ENCODE data around the gene FASLG.
"Not testable (repeated sequence)": the region's sequence is repeated elsewhere in the genome, so short reads cannot be mapped to it uniquely, and the experiment has no call there.

Gene FASLG

DNA sequence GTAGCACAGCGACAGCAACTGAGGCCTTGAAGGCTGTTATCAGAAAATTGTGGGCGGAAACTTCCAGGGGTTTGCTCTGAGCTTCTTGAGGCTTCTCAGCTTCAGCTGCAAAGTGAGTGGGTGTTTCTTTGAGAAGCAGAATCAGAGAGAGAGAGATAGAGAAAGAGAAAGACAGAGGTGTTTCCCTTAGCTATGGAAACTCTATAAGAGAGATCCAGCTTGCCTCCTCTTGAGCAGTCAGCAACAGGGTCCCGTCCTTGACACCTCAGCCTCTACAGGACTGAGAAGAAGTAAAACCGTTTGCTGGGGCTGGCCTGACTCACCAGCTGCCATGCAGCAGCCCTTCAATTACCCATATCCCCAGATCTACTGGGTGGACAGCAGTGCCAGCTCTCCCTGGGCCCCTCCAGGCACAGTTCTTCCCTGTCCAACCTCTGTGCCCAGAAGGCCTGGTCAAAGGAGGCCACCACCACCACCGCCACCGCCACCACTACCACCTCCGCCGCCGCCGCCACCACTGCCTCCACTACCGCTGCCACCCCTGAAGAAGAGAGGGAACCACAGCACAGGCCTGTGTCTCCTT lies at the start of gene FASLG:
Gene FASLG, plus strand, starts transcription at position 233 of the 583 bp plus-strand sequence. Its CDS starts 99 bp downstream, at position 332.
- DNase-seq (ENCODE audit: low read depth), result no peak

- no peak for DNase-seq (ENCODE audit: low read depth)
Observed at GRCh38 chr1:172609528-172609927, 49.4 kb upstream of the FASLG start.

DNA sequence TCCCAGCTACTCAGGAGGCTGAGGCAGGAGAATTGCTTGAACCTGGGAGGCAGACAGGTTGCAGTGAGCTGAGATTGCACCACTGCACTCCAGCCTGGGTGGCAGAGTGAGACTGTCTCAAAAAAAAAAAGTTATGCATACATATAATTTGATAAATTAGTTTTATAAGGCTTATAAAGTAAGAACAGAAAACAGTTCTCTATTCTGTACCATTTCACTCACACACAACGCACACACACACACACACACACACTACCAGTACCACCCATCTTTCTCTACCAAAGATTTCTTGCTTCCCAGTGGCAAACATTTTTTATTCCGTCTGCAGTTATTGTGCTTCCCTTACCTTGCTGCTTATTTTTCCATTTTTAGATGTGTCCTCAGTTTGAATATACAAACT lies 46.4 kb upstream of the FASLG start:
- DNase-seq (ENCODE audit: low read depth), result no peak

- no peak for DNase-seq (ENCODE audit: low read depth)
Observed at GRCh38 chr1:172613294-172613693, 45.6 kb upstream of the FASLG start.

GRCh38 chr1:172616195-172616594 lies 42.7 kb upstream of the FASLG start:
- no peak for DNase-seq (ENCODE audit: low read depth)

DNA sequence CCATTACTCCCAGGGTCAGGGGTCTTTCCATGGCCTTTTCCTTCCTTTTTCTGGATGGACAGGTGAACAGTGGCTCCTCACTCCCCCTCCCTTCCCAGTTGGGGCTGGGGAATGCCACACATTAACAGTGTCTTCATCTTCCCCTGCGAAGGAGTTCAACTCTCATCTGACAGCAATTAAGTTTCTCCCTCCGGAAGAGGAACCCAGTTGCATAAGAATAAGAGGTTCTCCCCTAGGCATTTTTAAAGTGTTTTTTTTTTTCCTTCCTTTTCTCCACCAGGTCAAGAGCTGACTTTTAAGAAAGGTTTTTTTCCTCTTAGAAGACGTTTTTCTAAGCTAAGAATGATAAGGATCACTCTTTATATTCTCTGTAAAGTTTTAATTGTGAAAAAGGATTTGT lies 42.3 kb upstream of the FASLG start:
- no peak for DNase-seq (ENCODE audit: low read depth)

DNA sequence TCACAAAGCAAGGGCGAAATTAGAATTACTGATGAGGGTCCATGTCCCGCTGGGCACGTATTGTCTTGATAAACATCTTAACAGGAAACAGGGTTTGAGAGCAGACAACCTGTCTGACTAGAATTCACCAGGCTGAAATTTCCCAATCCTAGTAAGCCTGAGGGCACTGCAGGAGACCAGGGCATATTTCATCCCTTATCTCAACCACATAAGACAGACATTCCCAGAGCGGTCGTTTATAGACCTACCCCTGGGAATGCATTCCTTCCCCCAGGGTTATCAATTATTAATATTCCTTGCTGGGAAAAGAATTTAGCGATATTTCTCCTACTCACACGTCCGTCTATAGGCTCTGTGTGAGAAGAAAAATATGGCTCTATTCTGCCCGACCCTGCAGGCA lies 38.3 kb upstream of the FASLG start:
- not testable (repeated sequence) for DNase-seq (ENCODE audit: low read depth)

GRCh38 chr1:172622541-172622940 lies 36.4 kb upstream of the FASLG start:
- DNase-seq (ENCODE audit: low read depth), result no peak

GRCh38 chr1:172623748-172624147 lies 35.2 kb upstream of the FASLG start:
- DNase-seq (ENCODE audit: low read depth), result no peak

- DNase-seq (ENCODE audit: low read depth), result no peak
Observed at GRCh38 chr1:172626845-172627244, 32.1 kb upstream of the FASLG start.

DNA sequence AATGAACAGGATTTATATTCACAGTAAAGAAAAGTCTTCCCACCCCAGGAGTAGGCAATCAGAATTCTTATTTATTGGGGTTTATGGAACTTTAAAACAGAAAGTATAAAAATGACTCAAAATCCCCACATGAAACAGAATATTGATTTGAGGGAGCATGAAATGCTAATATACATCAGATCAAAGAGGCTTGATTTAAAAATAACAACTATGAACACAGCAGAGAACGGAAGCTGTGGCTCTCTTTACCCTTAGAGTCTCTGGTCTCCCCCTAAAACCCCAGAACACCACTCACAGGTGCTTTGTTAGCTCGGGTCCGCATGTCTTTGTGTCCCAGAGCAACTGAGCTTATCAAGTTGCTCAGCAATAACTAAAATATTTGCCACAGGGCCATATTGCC lies 31.2 kb upstream of the FASLG start:
- no peak for DNase-seq (ENCODE audit: low read depth)

DNA sequence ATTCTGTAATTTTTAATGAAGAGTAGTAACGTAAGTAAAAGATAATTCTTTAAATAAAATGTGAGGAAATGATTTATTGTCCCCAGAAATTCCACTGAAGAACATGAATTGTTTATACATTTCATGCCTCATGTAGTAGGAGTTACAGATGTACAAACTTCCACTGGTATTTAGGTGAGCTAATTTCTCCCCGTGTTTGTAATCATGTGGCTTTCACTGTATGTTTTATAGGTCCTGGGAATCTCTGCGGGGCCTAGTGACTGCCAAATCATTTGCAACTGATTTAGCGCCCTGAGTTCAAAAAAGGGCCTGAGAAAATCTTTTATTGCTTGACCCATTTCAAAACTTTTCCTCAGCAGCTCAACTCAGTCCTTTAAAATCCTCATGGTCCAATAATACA lies 30.5 kb upstream of the FASLG start:
- DNase-seq (ENCODE audit: low read depth), result no peak

- DNase-seq (ENCODE audit: low read depth), result no peak
Observed at GRCh38 chr1:172629170-172629569, 29.7 kb upstream of the FASLG start.

DNA sequence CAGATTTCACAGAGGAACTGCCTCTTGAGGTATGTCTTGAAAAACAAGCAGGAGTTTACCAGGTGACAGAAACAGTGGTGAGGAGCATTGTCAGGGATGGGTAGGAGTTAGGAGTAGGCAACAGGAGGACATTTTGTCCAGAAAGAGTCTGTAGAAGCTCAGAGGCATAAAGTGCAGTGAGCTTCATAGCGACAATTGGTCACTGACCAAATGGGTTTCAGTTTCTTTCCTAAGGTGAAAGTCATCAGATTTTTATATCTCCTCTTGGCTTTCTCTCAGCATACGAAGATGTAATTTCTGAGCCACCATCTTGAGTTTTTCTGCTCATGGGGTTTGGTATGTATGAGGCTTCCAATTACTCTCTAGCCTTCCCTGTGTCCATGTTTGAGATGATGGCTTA lies 29.3 kb upstream of the FASLG start:
- DNase-seq (ENCODE audit: low read depth), result no peak

GRCh38 chr1:172630056-172630818 lies 28.7 kb upstream of the FASLG start:
- DNase-seq (ENCODE audit: low read depth), result no peak

GRCh38 chr1:172630868-172631267 lies 28.0 kb upstream of the FASLG start:
- DNase-seq (ENCODE audit: low read depth), result no peak

GRCh38 chr1:172637522-172637921 lies 21.4 kb upstream of the FASLG start:
- DNase-seq (ENCODE audit: low read depth), result no peak

GRCh38 chr1:172638249-172638648 lies 20.7 kb upstream of the FASLG start:
- no peak for DNase-seq (ENCODE audit: low read depth)

DNA sequence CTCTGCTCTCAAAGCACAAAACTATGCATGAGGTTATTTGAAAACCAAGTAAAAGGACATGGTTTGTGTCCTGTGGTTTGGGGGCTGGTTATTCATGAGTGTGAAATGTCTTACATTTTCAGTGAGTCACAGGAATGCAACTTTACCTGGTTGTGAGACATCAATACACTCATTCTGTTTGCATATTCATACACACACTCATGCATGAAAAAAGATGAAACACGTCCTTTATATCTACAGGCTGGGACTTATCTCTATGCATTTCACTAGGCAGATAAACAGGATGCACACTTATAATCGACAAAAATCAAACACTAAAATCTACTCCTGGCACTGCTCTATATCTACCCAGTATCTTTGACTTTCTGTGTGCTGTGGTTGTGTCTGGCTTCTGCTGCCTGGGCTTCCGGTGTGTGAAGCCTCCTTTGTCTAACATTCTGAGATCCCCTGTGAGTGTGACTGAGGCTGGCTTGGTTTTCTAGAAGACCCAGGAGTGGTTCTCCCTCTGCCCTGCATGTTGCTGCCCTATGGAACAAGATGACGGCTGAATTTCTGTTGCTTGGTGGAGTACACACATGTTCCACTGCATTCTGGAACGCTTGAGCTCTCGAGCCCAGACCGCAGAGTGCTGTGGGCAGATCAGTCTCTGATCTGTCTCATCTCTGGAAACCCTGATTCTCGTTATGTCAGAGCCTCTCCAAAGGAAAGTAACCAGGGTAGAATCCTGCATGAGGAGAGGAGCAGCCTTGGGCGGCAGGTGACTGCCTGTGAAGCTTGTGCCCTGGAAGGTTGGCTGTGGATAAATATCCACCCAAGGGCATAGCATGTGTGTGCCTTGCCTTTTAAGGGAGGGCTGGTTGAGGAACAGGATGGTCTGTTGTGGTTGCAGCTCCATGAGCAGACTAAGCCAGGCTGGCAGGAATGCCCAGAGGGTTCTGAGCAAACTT lies 19.7 kb upstream of the FASLG start:
- DNase-seq (ENCODE audit: low read depth), result no peak

- peak; percentile 57 for DNase-seq (ENCODE audit: low read depth)
Observed at GRCh38 chr1:172640111-172640510, 18.8 kb upstream of the FASLG start.

DNA sequence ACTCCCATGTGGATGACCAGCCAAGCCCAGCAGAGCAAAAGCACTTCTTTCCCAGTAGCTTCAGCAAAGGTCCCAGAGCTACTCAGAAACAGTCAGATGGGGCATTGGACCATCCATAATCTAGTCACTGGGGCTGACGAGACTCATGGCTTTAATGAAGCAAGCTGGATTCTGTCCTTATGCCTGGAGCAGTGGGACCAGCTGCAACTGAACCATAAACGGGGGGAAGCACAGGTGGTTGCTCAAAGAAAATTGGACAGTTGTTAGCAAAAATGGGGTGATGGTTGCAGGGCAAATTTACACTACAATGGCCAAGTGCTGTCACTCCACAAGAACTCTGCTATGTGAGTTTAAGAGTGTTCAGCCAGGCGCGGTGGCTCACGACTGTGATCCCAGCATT lies 17.4 kb upstream of the FASLG start:
- no peak for DNase-seq (ENCODE audit: low read depth)

DNA sequence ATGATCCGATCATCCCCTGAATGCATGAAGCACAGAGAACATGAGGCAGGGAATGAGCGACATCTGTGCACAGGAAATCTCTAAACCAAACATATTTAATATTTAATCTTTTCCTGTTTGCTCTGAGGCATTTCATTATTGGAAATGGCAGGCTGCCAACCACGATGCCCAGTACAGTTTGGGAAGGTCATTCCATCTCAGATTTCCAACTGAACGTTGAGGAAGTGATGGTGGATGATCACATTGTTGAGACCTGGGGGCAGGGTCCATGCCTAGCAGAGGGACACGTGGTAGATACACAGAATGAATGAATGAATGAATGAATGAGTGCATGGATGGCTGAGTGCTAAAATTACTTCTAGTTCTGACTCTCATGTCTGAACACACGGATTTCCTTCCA lies 15.9 kb upstream of the FASLG start:
- no peak for DNase-seq (ENCODE audit: low read depth)

- DNase-seq (ENCODE audit: low read depth), result no peak
Observed at GRCh38 chr1:172646653-172647052, 12.2 kb upstream of the FASLG start.

Measured in GM04504 (cell line).